ENCODE data around the gene OTUB1.
A peak's percentile ranks its signal among the peaks of the same experiment; 100 is the strongest.

Gene OTUB1

GRCh38 chr11:63974259-63975143 is 11.7 kb upstream of the OTUB1 start, which contains the start of gene COX8A:
COX8A (plus strand) TSS chr11:63974620; CDS start chr11:63974681, 61 bp downstream.
- Histone ChIP-seq H3K27me3 (ENCODE audit: low read length) (no peaks in the 10 kb centered on the region), H3K27ac (ENCODE audit: low read depth, low read length) (peak within 1 kb of the TSS; percentile 69), H3K4me3 (ENCODE audit: insufficient read depth, low read length, poor library complexity, severe bottlenecking) (peak within 1 kb of the TSS; percentile 83), H3K9me3 (ENCODE audit: insufficient read depth, low read length) (no peaks in the 10 kb centered on the region), H3F3A (ENCODE audit: insufficient read depth) (no peaks in the 10 kb centered on the region), H3K9me2 (replicated peaks; ENCODE audit: insufficient read depth, low read length) (no peaks in the 10 kb centered on the region), H2AFZ (ENCODE audit: low read depth, low read length, severe bottlenecking) (peak within 1 kb of the TSS; percentile 87), H3K36me3 (ENCODE audit: low read length) (no peaks in the 10 kb centered on the region), H3K9ac (ENCODE audit: low read length) (peak within 1 kb of the TSS; percentile 90), H4K20me1 (ENCODE audit: low read depth, low read length) (no peaks in the 10 kb centered on the region), H3K79me2 (ENCODE audit: insufficient read depth, low read length) (peaks cover 30% of the 10 kb centered on the region), H3K4me2 (ENCODE audit: low read depth, low read length, poor library complexity, severe bottlenecking) (peak within 1 kb of the TSS; percentile 58)
- TF ChIP-seq EZH2phosphoT487 (conservative IDR thresholded peaks at IDR 0.05; ENCODE audit: low read length) = no peak
- TF ChIP-seq CTCF (IDR thresholded peaks at IDR 0.05; ENCODE audit: insufficient read depth, low read length, poor library complexity, severe bottlenecking) = no peak

- H3K9ac ChIP-seq (ENCODE audit: low read length) = no peak overlapping the region
- no peak for TF ChIP-seq CTCF (IDR thresholded peaks at IDR 0.05; ENCODE audit: insufficient read depth, low read length, poor library complexity, severe bottlenecking)
- no peak for TF ChIP-seq EZH2phosphoT487 (conservative IDR thresholded peaks at IDR 0.05; ENCODE audit: low read length)
- H4K20me1 ChIP-seq (ENCODE audit: low read depth, low read length) = no peaks in the 10 kb centered on the region
- H3K4me2 ChIP-seq (ENCODE audit: low read depth, low read length, poor library complexity, severe bottlenecking) = no peak overlapping the region
- no peaks in the 10 kb centered on the region for H3K9me2 ChIP-seq (replicated peaks; ENCODE audit: insufficient read depth, low read length)
- H3K4me3 ChIP-seq (ENCODE audit: insufficient read depth, low read length, poor library complexity, severe bottlenecking) = no peak overlapping the region
- no peaks in the 10 kb centered on the region for H3K27me3 ChIP-seq (ENCODE audit: low read length)
- H3K36me3 ChIP-seq (ENCODE audit: low read length) = no peaks in the 10 kb centered on the region
- peaks cover 31% of the 10 kb centered on the region for H3K79me2 ChIP-seq (ENCODE audit: insufficient read depth, low read length)
- H3F3A ChIP-seq (ENCODE audit: insufficient read depth) = no peaks in the 10 kb centered on the region
- no peak overlapping the region for H3K27ac ChIP-seq (ENCODE audit: low read depth, low read length)
- no peak overlapping the region for H2AFZ ChIP-seq (ENCODE audit: low read depth, low read length, severe bottlenecking)
- H3K9me3 ChIP-seq (ENCODE audit: insufficient read depth, low read length) = no peaks in the 10 kb centered on the region
These were observed 7.5 kb upstream of the OTUB1 start for GRCh38 chr11:63978551-63979239.

- Histone ChIP-seq H3K9me3 (ENCODE audit: insufficient read depth, low read length) (no peaks in the 10 kb centered on the region), H3F3A (ENCODE audit: insufficient read depth) (no peaks in the 10 kb centered on the region), H4K20me1 (ENCODE audit: low read depth, low read length) (no peaks in the 10 kb centered on the region), H3K27ac (ENCODE audit: low read depth, low read length) (no peak overlapping the region), H3K9ac (ENCODE audit: low read length) (no peak overlapping the region), H3K36me3 (ENCODE audit: low read length) (no peaks in the 10 kb centered on the region), H3K9me2 (replicated peaks; ENCODE audit: insufficient read depth, low read length) (no peaks in the 10 kb centered on the region), H3K79me2 (ENCODE audit: insufficient read depth, low read length) (peaks cover 31% of the 10 kb centered on the region), H3K4me2 (ENCODE audit: low read depth, low read length, poor library complexity, severe bottlenecking) (no peak overlapping the region), H2AFZ (ENCODE audit: low read depth, low read length, severe bottlenecking) (no peak overlapping the region), H3K4me3 (ENCODE audit: insufficient read depth, low read length, poor library complexity, severe bottlenecking) (no peak overlapping the region), H3K27me3 (ENCODE audit: low read length) (no peaks in the 10 kb centered on the region)
- TF ChIP-seq EZH2phosphoT487 (conservative IDR thresholded peaks at IDR 0.05; ENCODE audit: low read length) (no peak), CTCF (IDR thresholded peaks at IDR 0.05; ENCODE audit: insufficient read depth, low read length, poor library complexity, severe bottlenecking) (no peak)
These were observed 6.8 kb upstream of the OTUB1 start for GRCh38 chr11:63979426-63979825.

All from SU-DHL-6 (cell line).